ENCODE results near the gene DGCR8.

The DGCR8 gene

GRCh38 chr22:20079745-20080444 is at the start of gene DGCR8:
Gene DGCR8, plus strand, starts transcription at chr22:20080241. Its CDS starts 5,723 bp downstream, at chr22:20085964.
- DNase-seq = peak; percentile 79

GRCh38 chr22:20031732-20032406 is 48.2 kb upstream of the DGCR8 start:
- DNase-seq = no peak

GRCh38 chr22:20032407-20032991 is 47.5 kb upstream of the DGCR8 start:
- no peak for DNase-seq

GRCh38 chr22:20033045-20033706 is 46.9 kb upstream of the DGCR8 start:
- DNase-seq = no peak

GRCh38 chr22:20034143-20034542 is 45.9 kb upstream of the DGCR8 start:
- no peak for DNase-seq

- DNase-seq = no peak
Measured at GRCh38 chr22:20035375-20036083, 44.5 kb upstream of the DGCR8 start.

GRCh38 chr22:20036084-20036482 is 44.0 kb upstream of the DGCR8 start:
- no peak for DNase-seq

- DNase-seq = no peak
Measured at GRCh38 chr22:20036535-20037392, 43.3 kb upstream of the DGCR8 start.

- DNase-seq = no peak
Measured at GRCh38 chr22:20037419-20037818, 42.6 kb upstream of the DGCR8 start.

GRCh38 chr22:20038574-20038973 is 41.5 kb upstream of the DGCR8 start:
- DNase-seq = no peak

GRCh38 chr22:20039683-20040325 is 40.2 kb upstream of the DGCR8 start:
- no peak for DNase-seq

GRCh38 chr22:20040327-20041200 is 39.5 kb upstream of the DGCR8 start:
- DNase-seq = no peak

GRCh38 chr22:20043057-20043996 is 36.7 kb upstream of the DGCR8 start:
- no peak for DNase-seq

- no peak for DNase-seq
Measured at GRCh38 chr22:20043997-20044342, 36.1 kb upstream of the DGCR8 start.

GRCh38 chr22:20044495-20045151 is 35.4 kb upstream of the DGCR8 start:
- no peak for DNase-seq

- DNase-seq = no peak
Measured at GRCh38 chr22:20046730-20047129, 33.3 kb upstream of the DGCR8 start.

GRCh38 chr22:20051927-20052308 is 28.1 kb upstream of the DGCR8 start:
- DNase-seq = no peak

GRCh38 chr22:20052309-20053259 is 27.5 kb upstream of the DGCR8 start:
- no peak for DNase-seq

All from kidney glomerular epithelial cell (primary cell).